Keratinocyte (primary cell): ENCODE results near the gene CDC6. TPM values are rescaled to one million over a fixed set of nuclear protein-coding genes. Genes with fewer than 3 reads are reported as not detected.

Source experiments
- DNase-seq: peaks from one replicate; pipeline ENCODE4 v3.0.0-alpha.2; 2011; ENCODE audit warnings: low read depth, missing footprints, low spot score
- FAIRE-seq: peaks from 2 replicates; lab custom pipeline; 2011; peaks lifted over from hg19 to GRCh38; lab: Jason Lieb, UNC
- H2AFZ ChIP-seq: 2 replicates; pipeline ENCODE4 v1.6.0; 2012; ENCODE audit warnings: low read length, control low read depth, inconsistent platforms; ENCODE audit not compliant: control insufficient read depth
- H3K27ac ChIP-seq: 2 replicates; pipeline ENCODE4 v1.5.1; 2011; ENCODE audit warnings: low read length; ENCODE audit not compliant: control insufficient read depth, insufficient read depth
- H3K27me3 ChIP-seq: 3 replicates; pipeline ENCODE4 v1.6.0; 2011; ENCODE audit warnings: low read length; ENCODE audit not compliant: control insufficient read depth, insufficient read depth; ENCODE audit errors: extremely low read depth
- H3K36me3 ChIP-seq, 2 experiments: 2 replicates in 1 of 2; 3 replicates in 1 of 2; pipeline ENCODE4 v1.5.1; 2011; ENCODE audit warnings: low read length in 2 of 2, mild to moderate bottlenecking in 1 of 2; ENCODE audit not compliant: control insufficient read depth in 2 of 2, insufficient read depth in 2 of 2; ENCODE audit errors: extremely low read depth in 1 of 2
- H3K4me1 ChIP-seq: 3 replicates; pipeline ENCODE4 v1.5.1; 2011; ENCODE audit warnings: low read length; ENCODE audit not compliant: control insufficient read depth, insufficient read depth; ENCODE audit errors: extremely low read depth
- H3K4me2 ChIP-seq: 3 replicates; pipeline ENCODE4 v1.6.0; 2011; ENCODE audit warnings: low read depth, low read length; ENCODE audit not compliant: control insufficient read depth, insufficient read depth; ENCODE audit errors: extremely low read depth
- H3K4me3 ChIP-seq, 3 experiments: fragments of 200-600 bp in 1 of 3; sonication (generic) in 1 of 3; 2 replicates in 2 of 3; 3 replicates in 1 of 3; pipeline ENCODE4 v1.5.1; 2011 to 2016; ENCODE audit warnings: low read length in 3 of 3, mild to moderate bottlenecking in 3 of 3, control low read depth in 2 of 3, inconsistent platforms in 1 of 3, low read depth in 1 of 3, mixed read lengths in 1 of 3, mixed run types in 1 of 3, moderate library complexity in 1 of 3; ENCODE audit not compliant: control insufficient read depth in 2 of 3, insufficient read depth in 2 of 3; ENCODE audit errors: extremely low read depth in 1 of 3
- H3K79me2 ChIP-seq: 2 replicates; pipeline ENCODE4 v1.6.0; 2012; ENCODE audit warnings: low read length; ENCODE audit not compliant: control insufficient read depth, insufficient read depth
- H3K9ac ChIP-seq: 3 replicates; pipeline ENCODE4 v1.6.0; 2011; ENCODE audit warnings: low read length; ENCODE audit not compliant: control insufficient read depth, insufficient read depth; ENCODE audit errors: extremely low read depth
- H3K9me1 ChIP-seq: 3 replicates; pipeline ENCODE4 v1.6.0; 2011; ENCODE audit warnings: low read length; ENCODE audit not compliant: control insufficient read depth, insufficient read depth; ENCODE audit errors: extremely low read depth
- H3K9me3 ChIP-seq: 2 replicates; pipeline ENCODE4 v1.5.1; 2012; ENCODE audit warnings: low read depth, low read length; ENCODE audit not compliant: control insufficient read depth
- H4K20me1 ChIP-seq: 3 replicates; pipeline ENCODE4 v1.6.0; 2011; ENCODE audit warnings: low read length; ENCODE audit not compliant: control insufficient read depth, insufficient read depth; ENCODE audit errors: extremely low read depth
- EZH2 ChIP-seq: IDR thresholded peaks from one replicate; pipeline ENCODE4 v1.6.1; 2012; ENCODE audit warnings: inconsistent platforms, mild to moderate bottlenecking, low read length, moderate library complexity
- dilution Hi-C: fragments of 300-500 bp; cut with MboI; formaldehyde crosslinking; loops from one replicate; pipeline ENCODE4 v1.7.0; 2020; ENCODE audit warnings: low sequenced_read_pairs; ENCODE audit not compliant: extremely low pct_ligation_motif_present
- polyA plus RNA-seq, 5 experiments: library from polyadenylated mRNA; depleted of rRNA in 3 of 5; stranded (reverse) in 3 of 5; stranded (forward) in 1 of 5; unstranded in 1 of 5; fragments of >200 nt; gene quantifications; 1 replicate in 1 of 5; 2 replicates in 3 of 5; 3 replicates in 1 of 5; pipeline versions ENCODE4 v1.2.1 to v1.2.3, GENCODE V29; 2011 to 2012; ENCODE audit warnings: missing spikeins in 2 of 5, low read depth in 1 of 5, low replicate concordance in 1 of 5
- TF ChIP-seq, protein P1 (sequence below), 3 experiments: IDR thresholded peaks in 1 of 3; conservative IDR thresholded peaks in 1 of 3; optimal IDR thresholded peaks in 1 of 3; 2 replicates in 2 of 3; 3 replicates in 1 of 3; pipeline versions ENCODE3 to v1.5.1; 2011; ENCODE audit warnings: low read length in 3 of 3, mild to moderate bottlenecking in 3 of 3, moderate library complexity in 2 of 3, control low read depth in 1 of 3, inconsistent platforms in 1 of 3; ENCODE audit not compliant: insufficient read depth in 2 of 3; ENCODE audit errors: extremely low read depth in 1 of 3

CDC6 gene
- polyA plus RNA-seq, 1 donor (not counting 4 experiments of a cell fraction or from before 2014, with no cell fraction given), result 28.0 TPM

DNA sequence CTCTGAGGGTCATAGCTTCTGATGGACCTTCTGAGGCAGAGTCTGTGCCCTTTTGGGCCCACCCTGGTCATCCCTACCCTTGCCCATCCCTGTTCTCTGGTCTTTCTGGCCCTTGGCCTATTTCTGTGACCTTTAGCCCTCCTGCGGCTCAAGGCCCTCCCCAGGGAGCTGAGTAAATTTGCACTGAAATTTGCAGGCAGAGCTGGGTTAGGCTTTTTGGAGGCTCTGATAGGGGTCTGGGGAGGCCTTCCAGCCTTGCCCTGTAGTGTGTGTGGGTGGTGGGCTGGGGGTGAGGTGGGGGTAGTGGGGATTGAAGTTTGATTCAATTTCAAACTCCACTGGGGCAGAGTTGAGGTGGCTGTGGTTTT, 39.1 kb downstream of the CDC6 start:
- H3K4me2 ChIP-seq, result no peak overlapping the region

DNA sequence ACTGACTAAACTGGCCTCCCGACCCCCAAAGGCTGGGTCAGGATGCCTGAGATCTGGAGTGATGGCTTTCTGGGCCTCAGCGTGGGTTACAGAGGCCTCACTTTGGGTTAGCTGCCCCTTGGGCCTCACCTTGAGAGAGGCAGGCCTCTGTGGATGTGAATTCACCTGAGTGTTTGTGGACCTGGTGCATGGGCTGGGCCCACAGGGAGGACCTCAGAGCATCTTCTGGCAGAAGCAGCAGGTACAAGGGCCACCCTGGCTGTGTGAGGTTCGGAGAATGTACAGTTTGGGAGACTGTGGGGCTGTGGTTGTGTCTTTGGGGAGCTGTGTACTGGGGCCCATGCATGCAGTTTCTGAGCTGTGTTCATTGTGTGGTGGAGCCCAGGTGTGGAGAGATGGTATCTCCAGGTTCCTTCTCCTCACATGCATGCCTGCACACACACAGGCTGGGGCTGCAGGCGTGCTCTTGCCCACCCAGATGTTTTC, 39.6 kb downstream of the CDC6 start:
- dilution Hi-C loops, result no loop called here
- FAIRE-seq, result no peak
- TF ChIP-seq EZH2, result no peak
- TF ChIP-seq, protein P1, sequence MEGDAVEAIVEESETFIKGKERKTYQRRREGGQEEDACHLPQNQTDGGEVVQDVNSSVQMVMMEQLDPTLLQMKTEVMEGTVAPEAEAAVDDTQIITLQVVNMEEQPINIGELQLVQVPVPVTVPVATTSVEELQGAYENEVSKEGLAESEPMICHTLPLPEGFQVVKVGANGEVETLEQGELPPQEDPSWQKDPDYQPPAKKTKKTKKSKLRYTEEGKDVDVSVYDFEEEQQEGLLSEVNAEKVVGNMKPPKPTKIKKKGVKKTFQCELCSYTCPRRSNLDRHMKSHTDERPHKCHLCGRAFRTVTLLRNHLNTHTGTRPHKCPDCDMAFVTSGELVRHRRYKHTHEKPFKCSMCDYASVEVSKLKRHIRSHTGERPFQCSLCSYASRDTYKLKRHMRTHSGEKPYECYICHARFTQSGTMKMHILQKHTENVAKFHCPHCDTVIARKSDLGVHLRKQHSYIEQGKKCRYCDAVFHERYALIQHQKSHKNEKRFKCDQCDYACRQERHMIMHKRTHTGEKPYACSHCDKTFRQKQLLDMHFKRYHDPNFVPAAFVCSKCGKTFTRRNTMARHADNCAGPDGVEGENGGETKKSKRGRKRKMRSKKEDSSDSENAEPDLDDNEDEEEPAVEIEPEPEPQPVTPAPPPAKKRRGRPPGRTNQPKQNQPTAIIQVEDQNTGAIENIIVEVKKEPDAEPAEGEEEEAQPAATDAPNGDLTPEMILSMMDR (optimal IDR thresholded peaks at IDR 0.05 in 1 of 3, IDR thresholded peaks at IDR 0.05 in 1 of 3, conservative IDR thresholded peaks at IDR 0.05 in 1 of 3; ENCODE audit: extremely low read depth in 1 of 3, insufficient read depth in 2 of 3, low read length in 3 of 3), result no peak

More for the DNA sequence above, 39.1 kb downstream of the CDC6 start:
- H4K20me1 ChIP-seq, result peaks cover 16% of the 10 kb centered on the region
- dilution Hi-C loops, result no loop called here
- H3K4me3 ChIP-seq, result no peak overlapping the region
- TF ChIP-seq EZH2, result no peak
- TF ChIP-seq, protein P1 (optimal IDR thresholded peaks at IDR 0.05 in 1 of 3, IDR thresholded peaks at IDR 0.05 in 1 of 3, conservative IDR thresholded peaks at IDR 0.05 in 1 of 3; ENCODE audit: extremely low read depth in 1 of 3, insufficient read depth in 2 of 3, low read length in 3 of 3), result no peak
- peaks cover 38% of the 10 kb centered on the region for H3K4me1 ChIP-seq
- peaks cover 2% of the 10 kb centered on the region for H3K9me1 ChIP-seq
- DNase-seq (no peak), FAIRE-seq (no peak)
- no peaks in the 10 kb centered on the region for H3K27me3 ChIP-seq
- H3K9me3 ChIP-seq, result no peaks in the 10 kb centered on the region
- no peak overlapping the region for H3K9ac ChIP-seq
- H3K79me2 ChIP-seq, result peaks cover 95% of the 10 kb centered on the region
- H3K27ac ChIP-seq, result no peak overlapping the region
- H3K36me3 ChIP-seq, result peaks cover 7 to 12% of the 10 kb centered on the region in 2 experiments
- H2AFZ ChIP-seq, result no peak overlapping the region

More for the DNA sequence above, 39.6 kb downstream of the CDC6 start:
- Histone ChIP-seq H2AFZ (no peak overlapping the region), H3K27ac (no peak overlapping the region), H4K20me1 (peaks cover 15% of the 10 kb centered on the region), H3K9me3 (no peaks in the 10 kb centered on the region), H3K27me3 (no peaks in the 10 kb centered on the region), H3K4me2 (no peak overlapping the region), H3K9ac (no peak overlapping the region), H3K36me3 (peaks cover 7 to 12% of the 10 kb centered on the region in 2 experiments), H3K79me2 (peaks cover 94% of the 10 kb centered on the region), H3K9me1 (peaks cover 2% of the 10 kb centered on the region), H3K4me3 (no peak overlapping the region), H3K4me1 (peaks cover 33% of the 10 kb centered on the region)
- DNase-seq, result no peak
